ENCODE results near the gene GFRA4.

The GFRA4 gene

DNA sequence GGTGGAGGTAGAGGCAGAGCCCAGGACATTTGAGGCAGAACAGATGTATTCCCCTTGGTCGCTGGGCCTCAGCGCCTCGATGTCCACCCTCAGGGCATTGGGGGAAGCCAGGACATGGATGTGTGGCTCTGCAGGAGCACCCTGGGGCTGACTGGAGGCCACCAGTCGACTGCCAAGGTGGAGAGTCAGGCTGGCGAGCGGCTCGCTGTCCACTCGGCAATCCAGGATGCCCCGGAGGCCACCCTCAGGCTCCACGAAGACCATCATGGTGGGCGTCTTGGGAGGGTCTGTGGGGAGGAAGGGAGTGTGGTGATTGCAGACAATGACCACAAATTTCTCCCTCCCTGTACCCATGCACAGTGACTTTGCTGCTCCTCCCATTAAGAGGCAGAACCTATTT is 26.8 kb upstream of the GFRA4 start:
- in situ Hi-C loops (cut with HindIII; ENCODE audit: low sequenced_read_pairs) = no loop called here
- no peak for DNase-seq (ENCODE audit: low read depth)
- no peak overlapping the region for H3K4me3 ChIP-seq (ENCODE audit: low read depth, low read length)
- no peak for TF ChIP-seq CTCF (IDR thresholded peaks at IDR 0.05; ENCODE audit: low read depth, low read length, missing control alignments)

DNA sequence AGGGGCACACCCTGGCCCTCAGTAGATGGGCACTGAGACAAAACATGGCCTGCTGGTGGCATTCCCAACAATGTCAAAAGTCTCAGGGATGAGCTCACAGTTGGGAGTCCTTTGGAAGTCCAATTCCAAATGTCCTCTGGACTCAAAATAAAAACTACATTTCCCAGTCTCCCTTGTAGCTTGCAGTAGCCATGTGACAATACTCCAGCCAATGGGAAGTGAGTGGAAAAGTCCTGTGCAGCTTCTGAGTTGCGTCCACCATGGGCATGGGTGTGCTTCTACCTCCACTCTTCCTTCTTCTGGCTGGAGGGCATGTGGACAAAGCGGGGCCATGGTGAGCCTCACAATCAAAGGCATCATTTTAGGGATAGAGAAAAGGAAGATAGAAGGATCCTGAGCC is 24.5 kb upstream of the GFRA4 start:
- DNase-seq (ENCODE audit: low read depth) = no peak
- in situ Hi-C loops (cut with HindIII; ENCODE audit: low sequenced_read_pairs) = no loop called here
- TF ChIP-seq CTCF (IDR thresholded peaks at IDR 0.05; ENCODE audit: low read depth, low read length, missing control alignments) = no peak
- H3K4me3 ChIP-seq (ENCODE audit: low read depth, low read length) = no peak overlapping the region

DNA sequence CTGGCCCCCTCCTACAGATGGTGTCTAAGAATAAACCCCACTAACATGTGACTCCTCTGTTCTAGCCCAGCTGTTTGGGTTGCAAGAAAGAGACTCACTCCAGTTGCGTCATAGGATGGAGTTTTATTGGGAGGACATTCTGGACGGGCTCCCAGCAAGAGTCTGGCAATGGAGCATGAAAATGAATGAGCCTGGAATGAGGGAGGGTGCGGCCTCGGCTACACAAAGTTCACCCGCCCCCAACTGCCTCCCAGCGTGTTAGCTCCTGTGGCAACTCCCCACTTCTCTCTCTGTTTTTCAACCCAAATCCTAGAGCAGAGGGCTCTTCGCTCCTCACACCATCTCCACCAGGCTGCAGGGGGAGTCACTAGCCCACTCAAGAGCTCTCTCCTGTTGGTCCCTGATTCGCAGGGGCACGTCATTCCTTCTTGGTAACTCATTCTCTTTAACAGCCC is 23.7 kb upstream of the GFRA4 start:
- TF ChIP-seq CTCF (IDR thresholded peaks at IDR 0.05; ENCODE audit: low read depth, low read length, missing control alignments) = peak; percentile 36
- H3K4me3 ChIP-seq (ENCODE audit: low read depth, low read length) = no peak overlapping the region
- peak; percentile 86 for DNase-seq (ENCODE audit: low read depth)
- in situ Hi-C loops (cut with HindIII; ENCODE audit: low sequenced_read_pairs) = no loop called here

- H3K4me3 ChIP-seq (ENCODE audit: low read depth, low read length) = no peak overlapping the region
- no peak for DNase-seq (ENCODE audit: low read depth)
- TF ChIP-seq CTCF (IDR thresholded peaks at IDR 0.05; ENCODE audit: low read depth, low read length, missing control alignments) = no peak
- in situ Hi-C loops (cut with HindIII; ENCODE audit: low sequenced_read_pairs) = no loop called here
These were observed 23.2 kb upstream of the GFRA4 start for GRCh38 chr20:3686421-3686820.

- no peak overlapping the region for H3K4me3 ChIP-seq (ENCODE audit: low read depth, low read length)
- in situ Hi-C loops (cut with HindIII; ENCODE audit: low sequenced_read_pairs) = no loop called here
- TF ChIP-seq CTCF (IDR thresholded peaks at IDR 0.05; ENCODE audit: low read depth, low read length, missing control alignments) = no peak
- no peak for DNase-seq (ENCODE audit: low read depth)
These were observed 22.1 kb upstream of the GFRA4 start for GRCh38 chr20:3685341-3685740.

DNA sequence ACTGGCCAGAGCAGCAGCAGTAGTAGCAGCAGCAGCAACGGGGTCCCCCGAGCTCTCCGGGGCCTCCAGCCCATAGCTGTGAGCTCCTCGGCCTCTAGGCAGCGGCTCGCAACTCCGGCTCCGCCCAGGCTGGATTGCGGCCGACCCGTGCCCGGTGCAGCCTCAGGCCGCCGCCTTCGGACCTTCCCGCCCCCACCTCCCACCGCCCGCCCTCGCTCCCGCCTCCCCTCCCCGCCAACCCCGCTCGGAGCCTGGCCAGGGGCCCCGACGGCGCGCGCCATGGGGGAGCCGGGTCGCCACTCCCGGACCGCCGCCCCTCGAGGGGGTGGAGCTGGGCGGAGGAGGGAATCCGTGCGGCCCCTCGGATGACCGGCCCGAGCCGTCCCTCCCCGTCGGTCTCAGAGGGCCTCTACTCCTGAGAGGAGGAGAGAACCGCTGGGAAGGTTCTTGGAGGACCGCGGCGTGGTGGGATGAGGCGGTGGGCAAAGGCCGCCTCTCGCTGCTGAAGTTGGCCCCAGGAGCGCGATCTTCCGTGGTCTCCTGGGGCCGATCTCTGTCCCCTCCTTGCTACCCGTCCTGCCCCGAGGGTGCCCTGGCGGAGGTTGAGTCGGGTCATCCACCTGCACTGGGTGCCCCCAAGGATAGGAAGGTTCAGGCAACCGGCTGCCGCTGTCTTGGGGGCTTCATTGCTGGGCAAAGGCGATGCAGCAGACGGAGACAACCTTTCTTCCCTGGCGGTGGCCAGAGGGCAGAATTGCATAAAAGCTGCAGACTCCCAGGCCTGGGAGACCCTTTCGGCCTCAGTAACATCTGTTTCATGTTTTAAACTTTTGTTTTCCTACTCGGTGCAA is 19.0 kb upstream of the GFRA4 start, which contains the start of gene ADAM33:
Gene ADAM33, minus strand, starts transcription at position 80 of the 851 bp plus-strand sequence. Its CDS starts 6 bp downstream, at position 74.
- in situ Hi-C loops (cut with HindIII; ENCODE audit: low sequenced_read_pairs) = no loop called here
- peak within 1 kb of the TSS; percentile 48 for H3K4me3 ChIP-seq (ENCODE audit: low read depth, low read length)
- no peak for DNase-seq (ENCODE audit: low read depth)
- no peak for TF ChIP-seq CTCF (IDR thresholded peaks at IDR 0.05; ENCODE audit: low read depth, low read length, missing control alignments)
